ENCODE results near the gene SRGAP1.
"Not testable (repeated sequence)": the region's sequence is repeated elsewhere in the genome, so short reads cannot be mapped to it uniquely, and the experiment has no call there.

The SRGAP1 gene

DNA sequence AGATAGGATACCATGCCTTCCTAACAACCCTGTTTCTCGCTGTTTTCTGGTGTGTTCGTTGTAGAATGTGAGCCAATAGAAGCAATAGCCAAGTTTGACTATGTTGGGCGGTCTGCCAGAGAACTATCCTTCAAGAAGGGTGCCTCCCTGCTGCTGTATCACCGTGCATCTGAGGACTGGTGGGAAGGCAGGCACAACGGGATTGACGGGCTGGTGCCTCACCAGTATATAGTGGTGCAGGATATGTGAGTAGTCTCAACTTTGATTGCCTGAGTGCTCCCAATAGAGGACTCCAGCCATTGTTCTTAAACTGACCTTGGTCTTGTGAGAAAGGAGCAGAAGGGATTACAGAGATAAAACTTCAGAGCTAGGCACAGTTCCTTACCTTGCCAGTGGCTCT, 281.4 kb downstream of the SRGAP1 start:
- in situ Hi-C loops (cut with HindIII; ENCODE audit: low sequenced_read_pairs) = no loop called here
- TF ChIP-seq, protein P1, sequence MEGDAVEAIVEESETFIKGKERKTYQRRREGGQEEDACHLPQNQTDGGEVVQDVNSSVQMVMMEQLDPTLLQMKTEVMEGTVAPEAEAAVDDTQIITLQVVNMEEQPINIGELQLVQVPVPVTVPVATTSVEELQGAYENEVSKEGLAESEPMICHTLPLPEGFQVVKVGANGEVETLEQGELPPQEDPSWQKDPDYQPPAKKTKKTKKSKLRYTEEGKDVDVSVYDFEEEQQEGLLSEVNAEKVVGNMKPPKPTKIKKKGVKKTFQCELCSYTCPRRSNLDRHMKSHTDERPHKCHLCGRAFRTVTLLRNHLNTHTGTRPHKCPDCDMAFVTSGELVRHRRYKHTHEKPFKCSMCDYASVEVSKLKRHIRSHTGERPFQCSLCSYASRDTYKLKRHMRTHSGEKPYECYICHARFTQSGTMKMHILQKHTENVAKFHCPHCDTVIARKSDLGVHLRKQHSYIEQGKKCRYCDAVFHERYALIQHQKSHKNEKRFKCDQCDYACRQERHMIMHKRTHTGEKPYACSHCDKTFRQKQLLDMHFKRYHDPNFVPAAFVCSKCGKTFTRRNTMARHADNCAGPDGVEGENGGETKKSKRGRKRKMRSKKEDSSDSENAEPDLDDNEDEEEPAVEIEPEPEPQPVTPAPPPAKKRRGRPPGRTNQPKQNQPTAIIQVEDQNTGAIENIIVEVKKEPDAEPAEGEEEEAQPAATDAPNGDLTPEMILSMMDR (IDR thresholded peaks at IDR 0.05; ENCODE audit: low read depth, low read length, missing control alignments) = no peak
- no peak overlapping the region for H3K4me3 ChIP-seq (ENCODE audit: low read depth, low read length)

DNA sequence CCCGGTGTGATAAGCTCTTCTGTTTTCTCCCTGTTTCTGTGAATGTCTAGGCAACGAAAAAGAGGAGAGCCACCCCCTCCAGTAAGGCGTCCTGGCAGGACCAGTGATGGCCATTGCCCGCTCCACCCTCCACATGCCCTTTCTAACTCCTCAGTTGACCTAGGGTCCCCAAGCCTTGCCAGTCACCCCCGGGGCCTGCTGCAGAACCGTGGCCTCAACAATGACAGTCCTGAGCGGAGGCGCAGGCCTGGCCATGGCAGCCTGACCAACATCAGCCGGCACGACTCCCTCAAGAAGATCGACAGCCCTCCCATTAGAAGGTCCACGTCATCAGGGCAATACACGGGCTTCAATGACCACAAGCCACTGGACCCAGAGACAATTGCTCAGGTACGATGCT, 283.3 kb downstream of the SRGAP1 start:
- DNase-seq (ENCODE audit: low read depth) = no peak
- H3K4me3 ChIP-seq (ENCODE audit: low read depth, low read length) = no peak overlapping the region
- TF ChIP-seq, protein P1 (IDR thresholded peaks at IDR 0.05; ENCODE audit: low read depth, low read length, missing control alignments) = no peak
- in situ Hi-C loops (cut with HindIII; ENCODE audit: low sequenced_read_pairs) = no loop called here

More for the DNA sequence above, 281.4 kb downstream of the SRGAP1 start:
- DNase-seq (ENCODE audit: low read depth) = no peak

DNA sequence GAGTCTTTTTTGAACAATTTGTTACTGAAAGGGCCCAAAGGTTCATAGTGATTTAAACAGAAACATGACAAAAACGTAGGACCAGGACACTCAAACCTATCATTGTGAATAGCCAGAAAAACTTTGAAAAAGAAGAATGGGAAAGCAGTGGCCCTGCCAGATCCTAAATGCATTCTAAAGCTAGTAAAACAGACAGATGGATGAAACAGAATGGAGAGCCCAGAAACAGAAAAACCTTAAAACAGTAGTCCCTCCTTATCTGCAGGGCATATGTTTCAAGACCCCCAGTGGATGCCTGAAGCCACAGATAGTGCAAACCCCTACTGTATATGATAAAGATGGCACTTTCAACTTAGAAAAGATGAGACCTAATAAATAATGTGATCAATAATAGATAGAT, 283.9 kb downstream of the SRGAP1 start:
- H3K4me3 ChIP-seq (ENCODE audit: low read depth, low read length) = no peak overlapping the region
- DNase-seq (ENCODE audit: low read depth) = no peak
- in situ Hi-C loops (cut with HindIII; ENCODE audit: low sequenced_read_pairs) = no loop called here
- TF ChIP-seq, protein P1 (IDR thresholded peaks at IDR 0.05; ENCODE audit: low read depth, low read length, missing control alignments) = no peak

DNA sequence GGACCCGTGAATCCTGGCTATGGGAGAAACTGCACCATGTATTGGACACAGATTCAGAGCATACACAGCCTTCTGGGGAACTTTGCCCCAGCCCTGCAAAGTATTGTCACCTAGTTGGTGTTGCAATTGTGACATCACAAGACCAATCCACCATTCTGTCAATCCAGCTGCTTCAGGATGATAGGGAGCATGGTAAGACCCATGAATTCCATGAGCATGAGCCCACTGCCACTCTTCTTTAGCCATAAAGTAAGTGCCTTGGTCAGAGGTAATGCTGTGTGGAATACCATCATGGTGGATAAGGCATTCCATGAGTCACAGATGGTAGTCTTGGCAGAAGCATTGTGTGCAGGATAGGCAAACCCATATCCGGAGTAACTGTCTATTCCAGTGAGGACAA, 286.0 kb downstream of the SRGAP1 start:
- DNase-seq (ENCODE audit: low read depth); in situ Hi-C loops (cut with HindIII; ENCODE audit: low sequenced_read_pairs); H3K4me3 ChIP-seq (ENCODE audit: low read depth, low read length): not testable (repeated sequence)

DNA sequence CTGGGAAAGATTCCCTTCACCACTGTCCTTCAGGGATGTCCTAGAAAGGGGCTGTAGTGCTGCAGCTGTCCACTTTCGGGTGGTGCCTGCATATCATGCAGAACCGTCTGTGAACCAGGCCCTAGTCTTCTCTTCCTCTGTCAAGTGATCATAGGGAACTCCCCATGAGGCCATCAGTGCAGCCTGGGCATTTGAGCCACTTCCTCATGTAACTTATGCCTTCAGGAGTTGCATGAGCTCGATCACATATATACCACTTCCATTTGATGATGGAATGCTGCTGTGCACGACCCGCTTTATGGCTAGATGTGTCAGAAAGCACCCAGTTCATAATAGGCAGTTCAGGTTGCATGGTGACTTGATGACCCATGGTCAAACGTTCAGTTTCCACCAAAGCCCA, 287.0 kb downstream of the SRGAP1 start:
- H3K4me3 ChIP-seq (ENCODE audit: low read depth, low read length); in situ Hi-C loops (cut with HindIII; ENCODE audit: low sequenced_read_pairs); DNase-seq (ENCODE audit: low read depth): not testable (repeated sequence)

DNA sequence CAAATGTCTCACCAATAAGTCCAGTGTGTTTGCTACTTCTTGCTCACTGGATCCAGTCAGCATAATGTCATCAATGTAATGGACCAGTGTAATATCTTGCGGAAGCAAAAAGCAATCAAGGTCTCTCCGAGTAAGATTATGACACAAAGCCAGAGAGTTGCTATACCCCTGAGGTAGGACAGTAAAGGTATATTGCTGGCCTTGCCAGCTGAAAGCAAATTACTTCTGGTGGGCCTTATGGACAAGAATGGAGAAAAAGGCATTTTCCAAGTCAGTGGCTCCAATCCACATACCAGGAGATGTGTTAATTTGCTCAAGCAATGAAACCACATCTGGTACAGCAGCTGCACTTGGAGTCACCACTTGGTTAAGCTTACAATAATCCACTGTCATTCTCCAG, 288.2 kb downstream of the SRGAP1 start:
- in situ Hi-C loops (cut with HindIII; ENCODE audit: low sequenced_read_pairs); DNase-seq (ENCODE audit: low read depth); H3K4me3 ChIP-seq (ENCODE audit: low read depth, low read length): not testable (repeated sequence)

DNA sequence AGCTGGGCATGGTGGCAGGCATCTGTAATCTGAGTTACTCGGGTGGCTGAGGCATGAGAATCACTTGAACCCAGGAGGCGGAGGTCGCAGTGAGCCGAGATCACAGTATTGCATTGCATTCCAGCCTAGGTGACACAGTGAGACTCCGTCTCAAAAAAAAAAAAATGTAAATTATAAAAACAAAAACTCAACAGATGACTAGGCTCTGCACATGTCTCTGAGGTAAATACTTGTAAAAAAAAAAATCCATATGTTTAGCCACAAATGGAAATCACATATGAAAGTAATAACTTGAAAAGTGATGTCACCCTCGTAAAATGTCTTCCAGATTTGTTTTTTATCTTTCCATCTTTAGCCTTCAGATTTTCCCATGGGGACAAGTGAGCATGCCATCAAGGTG, 292.6 kb downstream of the SRGAP1 start:
- in situ Hi-C loops (cut with HindIII; ENCODE audit: low sequenced_read_pairs) = no loop called here
- TF ChIP-seq, protein P1 (IDR thresholded peaks at IDR 0.05; ENCODE audit: low read depth, low read length, missing control alignments) = no peak
- no peak overlapping the region for H3K4me3 ChIP-seq (ENCODE audit: low read depth, low read length)
- no peak for DNase-seq (ENCODE audit: low read depth)

DNA sequence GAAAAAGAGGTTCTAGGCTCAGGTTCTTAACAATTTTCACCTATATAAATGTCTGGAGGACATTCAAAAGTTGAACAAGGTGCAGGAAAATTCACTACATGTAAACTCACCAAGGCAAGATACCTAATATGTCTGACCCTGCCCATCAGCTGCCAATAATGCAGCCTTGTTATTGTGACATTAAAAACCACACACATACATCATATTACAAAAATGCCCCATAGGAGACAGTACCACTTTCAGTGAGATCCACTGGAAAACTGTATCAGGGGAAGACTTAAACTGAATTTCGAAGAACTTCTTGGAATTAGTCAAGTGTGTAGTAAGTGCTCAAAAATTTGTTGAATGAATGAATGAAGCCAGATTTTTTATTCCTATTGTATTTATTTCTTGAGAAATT, 294.5 kb downstream of the SRGAP1 start:
- in situ Hi-C loops (cut with HindIII; ENCODE audit: low sequenced_read_pairs) = no loop called here
- TF ChIP-seq, protein P1 (IDR thresholded peaks at IDR 0.05; ENCODE audit: low read depth, low read length, missing control alignments) = no peak
- no peak overlapping the region for H3K4me3 ChIP-seq (ENCODE audit: low read depth, low read length)
- DNase-seq (ENCODE audit: low read depth) = no peak

All from astrocyte of the cerebellum (primary cell).